Right kidney (tissue), 9 donors: Measurements from ENCODE around the gene GOSR2.

ENCODE experiments used
- DNase-seq: peaks from one replicate; pipeline ENCODE4 v3.0.0-alpha.2; 2016
- long read RNA-seq, 8 donors: transcript quantifications; one replicate each; lab custom pipeline, GENCODE V29; 2026

The GOSR2 gene
- long read RNA-seq, donor 1, transcript GOSR2-232 (6 exons, 3,964 nt), result major isoform, 19 of 30 reads
- long read RNA-seq, donor 1, transcript GOSR2-240 (5 exons, 3,059 nt), result minor isoform, 5 of 30 reads
- long read RNA-seq, donor 1, partial matches to known transcripts, result 0 of 30 reads
- long read RNA-seq, donor 1, other reads (novel, unspliced or antisense), result 0 of 30 reads
- long read RNA-seq, donor 2, transcript GOSR2-232 (6 exons, 3,964 nt), result major isoform, 7 of 12 reads
- long read RNA-seq, donor 2, partial matches to known transcripts, result 0 of 12 reads
- long read RNA-seq, donor 2, other reads (novel, unspliced or antisense), result 0 of 12 reads
- long read RNA-seq, donor 3, transcript GOSR2-232 (6 exons, 3,964 nt), result major isoform, 8 of 19 reads
- long read RNA-seq, donor 3, partial matches to known transcripts, result 0 of 19 reads
- long read RNA-seq, donor 3, other reads (novel, unspliced or antisense), result 0 of 19 reads
- long read RNA-seq, donor 4, transcript GOSR2-232 (6 exons, 3,964 nt), result major isoform, 10 of 15 reads
- long read RNA-seq, donor 4, partial matches to known transcripts, result 0 of 15 reads
- long read RNA-seq, donor 4, other reads (novel, unspliced or antisense), result 0 of 15 reads
- long read RNA-seq, donor 5, transcript GOSR2-232 (6 exons, 3,964 nt), result major isoform, 16 of 31 reads
- long read RNA-seq, donor 5, partial matches to known transcripts, result 0 of 31 reads
- long read RNA-seq, donor 5, other reads (novel, unspliced or antisense), result 0 of 31 reads
- long read RNA-seq, donor 6, transcript GOSR2-232 (6 exons, 3,964 nt), result major isoform, 8 of 17 reads
- long read RNA-seq, donor 6, partial matches to known transcripts, result 0 of 17 reads
- long read RNA-seq, donor 6, other reads (novel, unspliced or antisense), result 0 of 17 reads
- long read RNA-seq, donor 7, result 0 reads
- long read RNA-seq, donor 8, transcript GOSR2-209 (4 exons, 1,444 nt), result minor isoform, 5 of 27 reads
- long read RNA-seq, donor 8, transcript GOSR2-232 (6 exons, 3,964 nt), result major isoform, 13 of 27 reads
- long read RNA-seq, donor 8, partial matches to known transcripts, result 0 of 27 reads
- long read RNA-seq, donor 8, other reads (novel, unspliced or antisense), result 0 of 27 reads

- DNase-seq, result peak; percentile 100
Observed at GRCh38 chr17:46922804-46923635, at the start of gene GOSR2. GOSR2 (plus strand) TSS chr17:46923160; CDS start chr17:46923193, 33 bp downstream.

- no peak for DNase-seq
Observed at GRCh38 chr17:46873941-46874645, 48.9 kb upstream of the GOSR2 start.

GRCh38 chr17:46874906-46875305 lies 48.1 kb upstream of the GOSR2 start:
- no peak for DNase-seq

- DNase-seq, result no peak
Observed at GRCh38 chr17:46875849-46876352, 47.1 kb upstream of the GOSR2 start.

GRCh38 chr17:46876353-46876887 lies 46.5 kb upstream of the GOSR2 start:
- DNase-seq, result no peak

GRCh38 chr17:46876926-46877325 lies 46.0 kb upstream of the GOSR2 start:
- DNase-seq, result no peak

- DNase-seq, result no peak
Observed at GRCh38 chr17:46877466-46877865, 45.5 kb upstream of the GOSR2 start.

- DNase-seq, result no peak
Observed at GRCh38 chr17:46878055-46878454, 44.9 kb upstream of the GOSR2 start.

- DNase-seq, result no peak
Observed at GRCh38 chr17:46879101-46879500, 43.9 kb upstream of the GOSR2 start.

GRCh38 chr17:46881015-46881414 lies 41.9 kb upstream of the GOSR2 start:
- DNase-seq, result no peak

GRCh38 chr17:46882666-46883065 lies 40.3 kb upstream of the GOSR2 start:
- DNase-seq, result no peak

- no peak for DNase-seq
Observed at GRCh38 chr17:46883871-46884520, 39.0 kb upstream of the GOSR2 start.

GRCh38 chr17:46884552-46884951 lies 38.4 kb upstream of the GOSR2 start:
- no peak for DNase-seq

- DNase-seq, result no peak
Observed at GRCh38 chr17:46885415-46886309, 37.3 kb upstream of the GOSR2 start.

- DNase-seq, result no peak
Observed at GRCh38 chr17:46886310-46886663, 36.7 kb upstream of the GOSR2 start.

GRCh38 chr17:46887717-46888116 lies 35.2 kb upstream of the GOSR2 start:
- DNase-seq, result no peak

- no peak for DNase-seq
Observed at GRCh38 chr17:46888727-46889126, 34.2 kb upstream of the GOSR2 start.

GRCh38 chr17:46889519-46889918 lies 33.4 kb upstream of the GOSR2 start:
- no peak for DNase-seq

GRCh38 chr17:46889992-46890564 lies 32.9 kb upstream of the GOSR2 start:
- DNase-seq, result no peak
